BLaER1 treated with 17β-estradiol and CSF1 and Interleukin-3, amounts not matched to agents 10 nM and 100 nM (cell line): ENCODE measurements around the gene GNB1.
A peak's percentile ranks its signal among the peaks of the same experiment; 100 is the strongest.

Source experiments
- H3K27ac ChIP-seq, 11 experiments: shearing (Covaris generic); formaldehyde crosslinking; 2 replicates each; pipeline ENCODE4 v1.8.1; 2022
- H3K27me3 ChIP-seq, 11 experiments: shearing (Covaris generic); formaldehyde crosslinking; 2 replicates each; pipeline ENCODE4 v1.8.1; 2022
- H3K36me3 ChIP-seq, 11 experiments: shearing (Covaris generic); formaldehyde crosslinking; 2 replicates each; pipeline ENCODE4 v1.8.1; 2022
- H3K4me1 ChIP-seq, 10 experiments: shearing (Covaris generic); formaldehyde crosslinking; 2 replicates each; pipeline ENCODE4 v1.8.1; 2022
- H3K4me2 ChIP-seq, 11 experiments: shearing (Covaris generic); formaldehyde crosslinking; 2 replicates each; pipeline ENCODE4 v1.8.1; 2022
- H3K4me3 ChIP-seq, 10 experiments: shearing (Covaris generic); formaldehyde crosslinking; 2 replicates each; pipeline ENCODE4 v1.8.1; 2022
- H3K9ac ChIP-seq, 11 experiments: shearing (Covaris generic); formaldehyde crosslinking; 2 replicates each; pipeline ENCODE4 v1.8.1; 2022
- H3K9me3 ChIP-seq, 11 experiments: shearing (Covaris generic); formaldehyde crosslinking; replicated peaks in 1 of 11; 2 replicates each; pipeline ENCODE4 v1.8.1; 2022
- H4K20me1 ChIP-seq, 11 experiments: shearing (Covaris generic); formaldehyde crosslinking; 2 replicates each; pipeline ENCODE4 v1.8.1; 2022
- Cebpa-rat ChIP-seq, 11 experiments: shearing (Covaris generic); IDR thresholded peaks; 2 replicates each; pipeline ENCODE4 v1.8.1; 2022

Gene GNB1

DNA sequence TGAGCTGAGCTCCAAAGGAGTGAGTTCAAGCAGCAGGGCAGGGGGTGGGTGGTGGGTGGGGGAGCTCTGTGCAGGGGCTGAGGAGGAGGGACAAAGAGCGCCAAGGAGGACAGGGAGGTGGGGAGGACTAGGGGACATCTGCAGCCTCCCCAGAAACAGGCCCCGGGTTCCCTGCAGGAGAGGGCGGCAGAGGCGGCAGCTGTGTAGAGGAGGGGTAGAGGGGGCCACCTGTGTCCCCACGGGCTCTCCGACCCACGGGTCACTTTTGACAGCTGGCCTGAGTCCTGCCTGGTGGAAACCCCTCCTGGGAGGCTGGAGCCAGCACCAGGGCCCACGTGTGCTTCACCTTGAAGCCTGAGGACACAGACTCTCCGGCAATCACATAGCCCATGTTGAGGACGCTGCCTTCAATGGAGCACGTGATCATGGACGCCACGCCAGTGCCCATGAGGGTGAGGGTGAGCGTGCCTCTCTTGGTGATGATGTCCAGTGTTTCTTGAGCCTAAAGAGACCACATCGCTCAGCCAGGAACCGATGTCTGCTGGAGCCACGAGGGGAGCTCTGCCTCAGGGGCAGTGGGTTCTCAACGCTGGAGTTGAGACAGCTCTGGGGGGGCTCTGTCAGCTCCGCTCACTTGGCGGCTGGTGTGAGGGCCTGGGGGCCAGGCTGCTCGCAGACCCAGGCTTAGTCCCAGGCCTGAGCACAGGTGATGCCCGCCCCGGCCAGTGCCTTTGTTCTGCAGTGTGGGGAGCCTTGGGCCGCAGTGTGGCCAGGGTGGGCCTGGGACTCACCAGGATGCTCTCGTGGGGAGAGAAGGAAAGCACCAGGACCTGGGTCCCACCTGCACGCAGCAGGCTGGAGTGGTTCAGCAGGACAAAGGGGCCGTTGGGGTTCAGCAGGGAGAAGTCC lies 34.8 kb upstream of the GNB1 start:
- Histone ChIP-seq H3K9ac (peak overlapping the region in 1 of 11 experiments; percentile 24; a peak in 1 of 22 replicates), H3K36me3 (no peaks in the 10 kb centered on the region), H3K4me2 (peak overlapping the region in 8 of 11 experiments; percentile 33 to 94 (median 84); a peak in 16 of 22 replicates), H3K4me1 (peaks cover 8 to 92% (median 84%) of the 10 kb centered on the region in 10 experiments), H3K4me3 (no peak overlapping the region), H3K27me3 (peaks cover 0 to 39% (median 6%) of the 10 kb centered on the region in 11 experiments; a peak in 12 of 22 replicates), H3K27ac (peak overlapping the region in 3 of 11 experiments; percentile 7 to 23 (median 10); a peak in 2 of 22 replicates), H4K20me1 (peaks cover 0 to 36% (median 0%) of the 10 kb centered on the region in 11 experiments; a peak in 6 of 22 replicates), H3K9me3 (no peaks in the 10 kb centered on the region)
- no peak for TF ChIP-seq Cebpa-rat (IDR thresholded peaks at IDR 0.05)

DNA sequence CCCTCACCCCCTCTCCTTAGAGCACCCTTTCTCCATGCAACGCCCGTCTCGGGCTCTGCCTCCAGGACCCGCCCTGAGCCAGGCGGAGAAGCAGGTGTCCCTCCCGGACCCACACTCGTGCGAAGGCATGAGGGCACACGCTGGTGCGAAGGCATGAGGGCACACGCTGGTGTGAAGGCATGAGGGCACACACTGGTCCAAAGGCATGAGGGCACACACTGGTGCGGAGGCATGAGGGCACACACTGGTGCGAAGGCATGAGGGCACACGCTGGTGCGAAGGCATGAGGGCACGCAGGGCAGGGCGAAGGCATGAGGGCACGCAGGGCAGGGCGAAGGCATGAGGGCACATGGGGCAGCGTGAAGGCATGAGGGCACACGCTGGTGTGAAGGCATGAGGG lies 34.0 kb upstream of the GNB1 start:
- Histone ChIP-seq H3K4me3 (no peak overlapping the region), H3K36me3 (no peaks in the 10 kb centered on the region), H3K9ac (peak overlapping the region in 4 of 11 experiments; percentile 44 to 58 (median 53); a peak in 6 of 22 replicates), H3K9me3 (no peaks in the 10 kb centered on the region), H3K4me2 (peak overlapping the region in 10 of 11 experiments; percentile 45 to 94 (median 79); a peak in 21 of 22 replicates), H3K4me1 (peaks cover 8 to 93% (median 87%) of the 10 kb centered on the region in 10 experiments), H3K27ac (peak overlapping the region in 5 of 11 experiments; percentile 12 to 69 (median 61); a peak in 8 of 22 replicates), H3K27me3 (peaks cover 0 to 39% (median 6%) of the 10 kb centered on the region in 11 experiments; a peak in 12 of 22 replicates), H4K20me1 (peaks cover 0 to 40% (median 0%) of the 10 kb centered on the region in 11 experiments; a peak in 6 of 22 replicates)
- TF ChIP-seq Cebpa-rat (IDR thresholded peaks at IDR 0.05), result no peak

DNA sequence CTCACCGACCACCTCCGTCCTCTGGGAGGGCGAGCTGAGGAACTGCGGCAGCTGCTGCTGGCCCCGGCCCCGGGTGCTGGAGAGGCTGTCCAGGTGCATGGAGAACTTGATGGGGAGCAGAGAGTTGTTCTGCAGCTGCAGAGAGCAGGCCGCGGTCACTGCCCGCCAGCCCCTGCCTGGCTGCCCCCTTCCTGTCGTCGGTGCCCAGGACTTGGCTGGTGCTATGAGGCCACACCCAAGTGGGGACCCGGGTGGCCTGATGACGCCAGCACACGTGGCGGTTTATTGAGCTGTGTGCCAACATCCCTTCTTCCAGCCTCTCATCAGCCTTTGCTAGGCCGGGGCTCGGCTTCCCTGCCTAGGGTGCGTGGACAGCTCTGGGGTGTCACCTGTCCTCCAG lies 33.5 kb upstream of the GNB1 start:
- peak overlapping the region in 10 of 11 experiments; percentile 45 to 94 (median 79); a peak in 21 of 22 replicates for H3K4me2 ChIP-seq
- H3K4me1 ChIP-seq, result peaks cover 8 to 92% (median 87%) of the 10 kb centered on the region in 10 experiments
- H3K9ac ChIP-seq, result peak overlapping the region in 4 of 11 experiments; percentile 44 to 58 (median 53); a peak in 6 of 22 replicates
- peak overlapping the region in 5 of 11 experiments; percentile 12 to 69 (median 61); a peak in 8 of 22 replicates for H3K27ac ChIP-seq
- H3K27me3 ChIP-seq, result peaks cover 0 to 39% (median 6%) of the 10 kb centered on the region in 11 experiments; a peak in 12 of 22 replicates
- TF ChIP-seq Cebpa-rat (IDR thresholded peaks at IDR 0.05), result no peak
- H4K20me1 ChIP-seq, result peaks cover 0 to 40% (median 0%) of the 10 kb centered on the region in 11 experiments; a peak in 6 of 22 replicates
- H3K9me3 ChIP-seq, result no peaks in the 10 kb centered on the region
- no peaks in the 10 kb centered on the region for H3K36me3 ChIP-seq
- no peak overlapping the region for H3K4me3 ChIP-seq

DNA sequence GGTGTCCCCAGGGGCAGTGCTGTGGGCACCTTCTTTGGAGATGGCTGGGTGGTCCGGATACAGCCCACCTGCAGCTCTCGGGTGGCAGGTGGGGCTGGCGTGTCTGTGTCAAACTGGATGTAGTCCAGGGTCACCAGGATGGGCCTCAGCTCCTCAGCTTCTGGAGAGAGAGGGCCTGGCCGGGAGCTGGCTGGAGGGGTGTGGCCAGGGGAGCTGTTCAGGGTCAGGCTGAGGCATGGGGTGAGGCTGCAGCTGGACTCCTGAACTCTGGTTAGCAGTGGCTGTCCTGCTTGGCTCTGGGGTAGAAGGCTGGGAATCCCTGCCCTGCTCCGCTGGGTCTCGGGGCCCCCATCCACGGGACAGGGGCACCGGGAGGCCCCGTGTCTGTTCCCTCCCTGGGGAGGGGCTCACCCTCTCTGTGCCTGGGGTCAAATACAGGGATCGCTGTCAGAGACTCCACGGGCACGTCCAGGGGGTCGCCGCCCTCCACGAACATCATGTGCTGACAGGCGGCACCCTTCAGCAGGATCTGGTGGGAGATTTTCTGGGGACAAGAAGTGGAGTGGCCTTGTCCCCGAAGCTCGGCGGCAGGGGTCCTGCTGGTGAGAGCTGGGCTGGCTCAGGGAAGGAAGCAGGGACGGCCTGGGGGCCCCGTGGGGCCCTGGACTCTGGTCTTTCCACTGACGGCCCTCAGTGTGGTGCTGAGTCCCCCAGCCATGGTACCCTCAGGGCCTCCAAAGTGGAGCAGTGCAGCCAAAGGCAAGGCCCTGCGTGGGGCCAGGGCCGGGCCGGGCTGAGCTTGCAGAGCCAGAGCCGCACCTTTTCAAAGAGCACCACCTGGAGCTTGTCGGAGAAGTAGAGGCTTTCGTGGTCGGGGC lies 32.3 kb upstream of the GNB1 start:
- H3K36me3 ChIP-seq, result no peaks in the 10 kb centered on the region
- no peaks in the 10 kb centered on the region for H3K9me3 ChIP-seq
- peak overlapping the region in 2 of 11 experiments; percentile 19 to 42; a peak in 2 of 22 replicates for H3K27ac ChIP-seq
- H3K27me3 ChIP-seq, result peaks cover 0 to 32% (median 6%) of the 10 kb centered on the region in 11 experiments; a peak in 11 of 22 replicates
- TF ChIP-seq Cebpa-rat (IDR thresholded peaks at IDR 0.05), result no peak
- peak overlapping the region in 4 of 11 experiments; percentile 17 to 48 (median 28); a peak in 3 of 22 replicates for H3K9ac ChIP-seq
- peaks cover 0 to 46% (median 0%) of the 10 kb centered on the region in 11 experiments; a peak in 7 of 22 replicates for H4K20me1 ChIP-seq
- H3K4me3 ChIP-seq, result no peak overlapping the region
- peaks cover 7 to 92% (median 86%) of the 10 kb centered on the region in 10 experiments for H3K4me1 ChIP-seq
- H3K4me2 ChIP-seq, result peak overlapping the region in 8 of 11 experiments; percentile 36 to 87 (median 64); a peak in 16 of 22 replicates

DNA sequence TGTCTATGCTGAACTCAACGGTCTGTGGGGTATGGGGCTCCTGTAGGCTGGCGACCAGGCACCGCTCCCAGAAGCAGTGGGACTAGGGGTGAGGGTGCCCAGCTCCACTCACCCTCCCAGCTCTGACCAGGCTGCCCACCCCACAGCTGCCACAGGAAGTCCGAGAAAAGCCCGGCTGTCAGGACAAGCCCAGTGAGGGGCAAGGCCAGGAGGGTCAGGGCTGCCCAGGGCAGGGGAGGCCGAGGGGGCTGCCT lies 31.7 kb upstream of the GNB1 start:
- TF ChIP-seq Cebpa-rat (IDR thresholded peaks at IDR 0.05), result no peak
- peaks cover 0 to 32% (median 3%) of the 10 kb centered on the region in 11 experiments; a peak in 11 of 22 replicates for H3K27me3 ChIP-seq
- H3K36me3 ChIP-seq, result no peaks in the 10 kb centered on the region
- no peak overlapping the region for H3K4me3 ChIP-seq
- peaks cover 11 to 92% (median 85%) of the 10 kb centered on the region in 10 experiments for H3K4me1 ChIP-seq
- no peaks in the 10 kb centered on the region for H3K9me3 ChIP-seq
- peaks cover 0 to 46% (median 0%) of the 10 kb centered on the region in 11 experiments; a peak in 7 of 22 replicates for H4K20me1 ChIP-seq
- H3K4me2 ChIP-seq, result peak overlapping the region in 8 of 11 experiments; percentile 36 to 87 (median 64); a peak in 14 of 22 replicates
- peak overlapping the region in 1 of 11 experiments; percentile 42; a peak in 1 of 22 replicates for H3K27ac ChIP-seq
- peak overlapping the region in 3 of 11 experiments; percentile 27 to 48 (median 28); a peak in 1 of 22 replicates for H3K9ac ChIP-seq

DNA sequence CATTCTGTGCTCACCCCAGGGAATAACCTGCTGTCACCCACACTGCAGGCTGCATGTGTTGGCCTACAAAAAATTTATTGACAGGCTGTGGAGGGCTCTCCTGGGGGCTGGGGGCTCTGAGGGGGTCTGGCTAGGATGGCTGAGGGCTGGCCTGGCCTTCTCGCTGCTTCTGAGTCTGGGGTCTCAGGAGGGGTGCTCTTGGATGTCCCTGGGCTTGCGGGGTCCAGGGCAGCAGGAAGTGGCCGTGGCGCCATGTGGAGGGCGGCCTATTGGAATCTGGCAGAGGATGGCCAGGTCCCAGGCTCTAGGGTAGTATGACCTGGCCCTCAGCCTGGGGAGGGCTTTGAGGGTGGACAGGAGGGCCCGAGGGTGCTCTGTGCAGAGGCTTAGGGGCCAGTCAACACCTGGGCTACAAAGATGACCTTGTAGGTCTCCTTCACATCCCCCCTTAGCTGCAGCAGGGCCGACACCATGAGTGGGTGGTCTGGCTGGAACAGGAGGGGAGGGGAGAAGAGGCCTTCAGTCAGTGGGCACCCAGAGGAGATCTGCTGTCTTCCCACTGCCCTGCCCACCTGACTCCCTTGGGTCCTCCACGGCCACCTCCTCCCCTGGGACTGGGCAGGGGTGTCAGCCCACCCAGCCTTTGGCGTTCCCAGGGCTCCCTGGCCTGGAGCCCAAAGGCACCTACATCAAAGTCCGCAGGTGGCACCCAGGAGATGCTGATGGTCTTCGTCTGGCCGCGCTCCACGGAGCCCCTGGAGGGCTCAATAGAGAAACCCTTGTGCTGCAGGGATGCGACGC lies 31.2 kb upstream of the GNB1 start:
- H3K4me3 ChIP-seq, result no peak overlapping the region
- H3K27ac ChIP-seq, result no peak overlapping the region
- no peaks in the 10 kb centered on the region for H3K36me3 ChIP-seq
- H3K9ac ChIP-seq, result no peak overlapping the region
- peaks cover 11 to 91% (median 81%) of the 10 kb centered on the region in 10 experiments for H3K4me1 ChIP-seq
- no peaks in the 10 kb centered on the region for H3K9me3 ChIP-seq
- peaks cover 0 to 27% (median 0%) of the 10 kb centered on the region in 11 experiments; a peak in 10 of 22 replicates for H3K27me3 ChIP-seq
- no peak for TF ChIP-seq Cebpa-rat (IDR thresholded peaks at IDR 0.05)
- H3K4me2 ChIP-seq, result peak overlapping the region in 8 of 11 experiments; percentile 36 to 87 (median 64); a peak in 15 of 22 replicates
- peaks cover 0 to 48% (median 0%) of the 10 kb centered on the region in 11 experiments; a peak in 7 of 22 replicates for H4K20me1 ChIP-seq

DNA sequence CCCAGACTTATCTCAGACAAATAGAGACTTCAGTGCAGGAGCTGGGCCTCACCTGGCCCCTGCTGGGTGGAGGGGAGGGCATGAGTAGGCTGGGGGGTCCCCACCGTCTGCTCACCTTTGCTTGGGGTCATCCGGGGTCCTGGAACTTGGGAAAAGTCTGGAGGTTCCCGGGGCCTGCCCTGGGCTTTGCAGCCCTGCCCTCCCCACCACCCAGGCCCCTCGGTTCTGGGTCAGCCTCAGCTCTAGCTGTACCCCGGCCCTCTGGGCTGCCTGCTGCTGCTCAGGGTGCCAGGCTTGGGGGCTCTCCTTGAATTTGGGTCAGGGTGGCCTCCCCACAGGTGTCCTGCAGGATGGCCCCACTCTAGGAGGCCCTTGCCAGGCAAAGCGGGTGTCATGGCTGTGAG lies 30.6 kb upstream of the GNB1 start:
- H3K36me3 ChIP-seq, result no peaks in the 10 kb centered on the region
- no peak overlapping the region for H3K4me3 ChIP-seq
- no peak overlapping the region for H3K27ac ChIP-seq
- peaks cover 11 to 84% (median 74%) of the 10 kb centered on the region in 10 experiments for H3K4me1 ChIP-seq
- H4K20me1 ChIP-seq, result peaks cover 0 to 48% (median 0%) of the 10 kb centered on the region in 11 experiments; a peak in 7 of 22 replicates
- TF ChIP-seq Cebpa-rat (IDR thresholded peaks at IDR 0.05), result no peak
- H3K9me3 ChIP-seq, result no peaks in the 10 kb centered on the region
- peaks cover 0 to 21% (median 0%) of the 10 kb centered on the region in 11 experiments; a peak in 3 of 22 replicates for H3K27me3 ChIP-seq
- peak overlapping the region in 5 of 11 experiments; percentile 57 to 87 (median 64); a peak in 8 of 22 replicates for H3K4me2 ChIP-seq
- no peak overlapping the region for H3K9ac ChIP-seq
